GM19025 (cell line): ENCODE measurements around the gene GH2.
"Not testable (repeated sequence)": the region's sequence is repeated elsewhere in the genome, so short reads cannot be mapped to it uniquely, and the experiment has no call there.

Experiments
- ATAC-seq: cut with Tn5 transposase; IDR thresholded peaks from one replicate; pipeline ENCODE4 v1.9.1; 2021; ENCODE audit warnings: mild to moderate bottlenecking, low read depth, moderate library complexity; ENCODE audit not compliant: unreplicated experiment

The GH2 gene

GRCh38 chr17:63878413-63878812, 3.3 kb downstream of the GH2 start:
- not testable (repeated sequence) for ATAC-seq

- ATAC-seq: not testable (repeated sequence)
Measured at GRCh38 chr17:63874693-63875092, 7.1 kb downstream of the GH2 start.

- ATAC-seq: not testable (repeated sequence)
Measured at GRCh38 chr17:63874061-63874626, 7.6 kb downstream of the GH2 start.

- not testable (repeated sequence) for ATAC-seq
Measured at GRCh38 chr17:63873577-63873976, 8.2 kb downstream of the GH2 start, which contains the start of gene CSH2. Gene CSH2, minus strand, starts transcription at chr17:63873677. Its CDS starts 63 bp downstream, at chr17:63873614.

GRCh38 chr17:63871646-63872365, 9.9 kb downstream of the GH2 start:
- ATAC-seq: not testable (repeated sequence)

- ATAC-seq: not testable (repeated sequence)
Measured at GRCh38 chr17:63870292-63870665, 11.5 kb downstream of the GH2 start.

GRCh38 chr17:63869491-63870291, 12.1 kb downstream of the GH2 start:
- not testable (repeated sequence) for ATAC-seq

GRCh38 chr17:63866625-63867024, 15.1 kb downstream of the GH2 start:
- ATAC-seq: not testable (repeated sequence)

GRCh38 chr17:63859257-63859656, 22.5 kb downstream of the GH2 start:
- ATAC-seq: no peak

GRCh38 chr17:63856425-63856824, 25.3 kb downstream of the GH2 start:
- not testable (repeated sequence) for ATAC-seq

- ATAC-seq: no peak
Measured at GRCh38 chr17:63855185-63855584, 26.6 kb downstream of the GH2 start.

- ATAC-seq: no peak
Measured at GRCh38 chr17:63854709-63855108, 27.0 kb downstream of the GH2 start.

GRCh38 chr17:63853260-63853659, 28.5 kb downstream of the GH2 start:
- no peak for ATAC-seq

- ATAC-seq: no peak
Measured at GRCh38 chr17:63850401-63850800, 31.3 kb downstream of the GH2 start.

- peak; percentile 92 for ATAC-seq
Measured at GRCh38 chr17:63848834-63849689, 32.7 kb downstream of the GH2 start.

GRCh38 chr17:63847525-63848249, 34.1 kb downstream of the GH2 start:
- no peak for ATAC-seq

GRCh38 chr17:63845509-63845908, 36.2 kb downstream of the GH2 start:
- ATAC-seq: no peak

- ATAC-seq: no peak
Measured at GRCh38 chr17:63843910-63844677, 37.6 kb downstream of the GH2 start.

- not testable (repeated sequence) for ATAC-seq
Measured at GRCh38 chr17:63843387-63843888, 38.3 kb downstream of the GH2 start.
